ENCODE results near the gene NEU3. TPM values are rescaled to one million over a fixed set of nuclear protein-coding genes. Genes with fewer than 3 reads are reported as not detected.

The NEU3 gene
- total RNA-seq, 1 experiment from 2014 or later = 16.4 TPM

- TF ChIP-seq ARID4B (CRISPR knock-in tag; IDR thresholded peaks at IDR 0.05; ENCODE audit: borderline replicate concordance) (no peak), SOX15 (CRISPR knock-in tag; IDR thresholded peaks at IDR 0.05) (no peak)
Measured at GRCh38 chr11:75001686-75002085, 13.0 kb downstream of the NEU3 start (continued).

- TF ChIP-seq IRF1 (CRISPR knock-in tag; IDR thresholded peaks at IDR 0.05) (no peak), AFF4 (CRISPR knock-in tag; IDR thresholded peaks at IDR 0.05; ENCODE audit: borderline replicate concordance) (no peak), KAT7 (CRISPR knock-in tag; IDR thresholded peaks at IDR 0.05; ENCODE audit: borderline replicate concordance) (no peak), ZNF396 (CRISPR knock-in tag; IDR thresholded peaks at IDR 0.05; ENCODE audit: borderline replicate concordance) (no peak), CTCF (IDR thresholded peaks at IDR 0.05) (no peak), TEAD1 (CRISPR knock-in tag; IDR thresholded peaks at IDR 0.05) (no peak), GABPB1 (CRISPR knock-in tag; IDR thresholded peaks at IDR 0.05) (no peak), TCF7 (CRISPR knock-in tag; IDR thresholded peaks at IDR 0.05; ENCODE audit: low read depth) (no peak)
- ChIA-PET POLR2A (no interaction called here), CTCF (interaction anchor here (1.3 kb wide), 1 partner anchor 20 kb away, joined by 4 read pairs; no protein-coding TSS in a partner anchor)
- ATAC-seq = no peak
- no peaks in the 10 kb centered on the region for H3K9me3 Mint-ChIP-seq
- no peak overlapping the region for H3K4me3 Mint-ChIP-seq
- no peaks in the 10 kb centered on the region for H3K27me3 Mint-ChIP-seq (ENCODE audit: low read depth)
- H3K27ac Mint-ChIP-seq = no peak overlapping the region
- no peak for DNase-seq (ENCODE audit: low spot score)
- H3K36me3 Mint-ChIP-seq = peaks cover 23% of the 10 kb centered on the region
- H3K4me1 Mint-ChIP-seq = no peaks in the 10 kb centered on the region
Measured at GRCh38 chr11:75002516-75002915, 13.8 kb downstream of the NEU3 start.

- no peak overlapping the region for H3K27ac Mint-ChIP-seq
- DNase-seq (ENCODE audit: low spot score) (no peak), ATAC-seq (no peak)
- H3K4me3 Mint-ChIP-seq = no peak overlapping the region
- peaks cover 25% of the 10 kb centered on the region for H3K36me3 Mint-ChIP-seq
- H3K27me3 Mint-ChIP-seq (ENCODE audit: low read depth) = no peaks in the 10 kb centered on the region
- ChIA-PET POLR2A (no interaction called here), CTCF (no interaction called here)
- TF ChIP-seq E2F5 (CRISPR knock-in tag; IDR thresholded peaks at IDR 0.05) (no peak), HMGA2 (CRISPR knock-in tag; IDR thresholded peaks at IDR 0.05) (no peak), TP53 (CRISPR knock-in tag; IDR thresholded peaks at IDR 0.05) (no peak), JAZF1 (CRISPR knock-in tag; IDR thresholded peaks at IDR 0.05) (no peak), FOXJ3 (CRISPR knock-in tag; IDR thresholded peaks at IDR 0.05; ENCODE audit: borderline replicate concordance) (no peak), ZNF219 (CRISPR knock-in tag; IDR thresholded peaks at IDR 0.05; ENCODE audit: borderline replicate concordance) (no peak), ZMAT4 (CRISPR knock-in tag; IDR thresholded peaks at IDR 0.05) (no peak), CBFB (CRISPR knock-in tag; IDR thresholded peaks at IDR 0.05; ENCODE audit: low read depth) (no peak), NR3C1 (CRISPR knock-in tag; conservative IDR thresholded peaks at IDR 0.05; ENCODE audit: low read depth) (no peak), TEAD4 (CRISPR knock-in tag; IDR thresholded peaks at IDR 0.05) (no peak), ZNF317 (CRISPR knock-in tag; IDR thresholded peaks at IDR 0.05; ENCODE audit: borderline replicate concordance, low read depth) (no peak), ZNF416 (CRISPR knock-in tag; IDR thresholded peaks at IDR 0.05) (no peak), CREB1 (CRISPR knock-in tag; IDR thresholded peaks at IDR 0.05) (no peak), ZNF138 (CRISPR knock-in tag; conservative IDR thresholded peaks at IDR 0.05) (no peak)
- no peaks in the 10 kb centered on the region for H3K4me1 Mint-ChIP-seq
- no peaks in the 10 kb centered on the region for H3K9me3 Mint-ChIP-seq
Measured at GRCh38 chr11:75004215-75004614, 15.5 kb downstream of the NEU3 start.

All from WTC11 (cell line).